ENCODE measurements around the gene STRIP2. TPM values are rescaled to one million over a fixed set of nuclear protein-coding genes. Genes with fewer than 3 reads are reported as not detected.
"Not testable (repeated sequence)": the region's sequence is repeated elsewhere in the genome, so short reads cannot be mapped to it uniquely, and the experiment has no call there.

STRIP2 gene
- total RNA-seq, 1 donor from 2014 or later: 2.3 TPM

- no peak for DNase-seq (ENCODE audit: low read depth in 2 of 2)
Measured at GRCh38 chr7:129453510-129454248, 19.4 kb downstream of the STRIP2 start.

DNA sequence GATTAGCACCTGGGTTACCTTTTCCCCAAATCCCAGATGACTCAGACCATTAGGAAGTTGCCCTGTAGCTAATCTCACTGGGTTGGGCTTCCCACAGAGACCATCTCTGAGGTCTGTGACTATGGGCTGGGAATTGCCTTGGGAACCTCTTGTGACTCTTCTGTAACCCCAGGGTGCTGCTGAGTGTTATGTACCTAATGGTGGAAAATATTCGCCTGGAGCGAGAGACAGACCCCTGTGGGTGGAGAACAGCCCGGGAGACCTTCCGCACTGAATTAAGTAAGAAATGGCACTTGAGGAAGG is 20.0 kb downstream of the STRIP2 start:
- DNase-seq (ENCODE audit: low read depth in 2 of 2): no peak

- DNase-seq (ENCODE audit: low read depth in 2 of 2): no peak
Measured at GRCh38 chr7:129456421-129456820, 22.2 kb downstream of the STRIP2 start.

- no peak for DNase-seq (ENCODE audit: low read depth in 2 of 2)
Measured at GRCh38 chr7:129457101-129457500, 22.9 kb downstream of the STRIP2 start.

DNA sequence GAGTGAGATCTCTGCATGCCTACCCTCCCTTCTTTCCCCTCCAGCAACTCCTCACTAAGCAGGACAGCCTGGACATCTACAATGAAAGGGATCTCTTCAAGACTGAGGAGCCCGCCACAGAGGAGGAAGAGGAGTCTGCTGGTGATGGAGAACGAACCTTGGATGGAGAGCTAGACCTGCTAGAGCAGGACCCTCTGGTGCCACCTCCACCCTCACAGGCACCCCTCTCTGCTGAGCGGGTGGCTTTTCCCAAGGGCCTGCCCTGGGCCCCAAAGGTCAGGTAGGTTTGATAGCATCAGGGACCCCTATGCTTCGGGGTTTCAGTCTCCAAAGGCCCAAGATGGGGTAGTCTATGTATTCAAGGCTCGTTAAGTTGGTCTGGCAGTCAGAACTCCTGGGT is 23.9 kb downstream of the STRIP2 start:
- no peak for DNase-seq (ENCODE audit: low read depth in 2 of 2)

- DNase-seq (ENCODE audit: low read depth in 2 of 2): no peak
Measured at GRCh38 chr7:129461809-129462208, 27.6 kb downstream of the STRIP2 start.

- no peak for DNase-seq (ENCODE audit: low read depth in 2 of 2)
Measured at GRCh38 chr7:129462420-129462819, 28.2 kb downstream of the STRIP2 start.

GRCh38 chr7:129464194-129464593 is 30.0 kb downstream of the STRIP2 start:
- no peak for DNase-seq (ENCODE audit: low read depth in 2 of 2)

DNA sequence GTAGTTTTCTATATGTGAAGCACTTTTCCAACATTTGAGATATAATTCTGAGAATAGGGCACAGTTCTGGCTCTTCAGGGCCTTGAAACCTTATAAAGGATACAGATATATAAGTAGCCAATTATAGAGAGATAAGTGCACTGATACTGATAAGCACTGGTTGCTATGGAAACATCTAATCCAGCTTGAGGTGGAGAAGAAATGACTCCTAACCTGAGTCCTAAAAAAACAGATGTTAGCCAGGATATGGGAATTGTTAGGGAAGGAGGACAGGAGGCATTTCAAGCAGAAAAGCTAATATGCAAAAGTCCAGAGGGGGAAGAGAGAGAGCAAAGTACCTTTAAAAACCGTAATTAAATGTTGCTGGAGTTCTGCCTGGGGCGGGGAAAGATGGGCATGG is 30.8 kb downstream of the STRIP2 start:
- DNase-seq (ENCODE audit: low read depth in 2 of 2): no peak

GRCh38 chr7:129466796-129467195 is 32.6 kb downstream of the STRIP2 start:
- DNase-seq (ENCODE audit: low read depth in 2 of 2): no peak

DNA sequence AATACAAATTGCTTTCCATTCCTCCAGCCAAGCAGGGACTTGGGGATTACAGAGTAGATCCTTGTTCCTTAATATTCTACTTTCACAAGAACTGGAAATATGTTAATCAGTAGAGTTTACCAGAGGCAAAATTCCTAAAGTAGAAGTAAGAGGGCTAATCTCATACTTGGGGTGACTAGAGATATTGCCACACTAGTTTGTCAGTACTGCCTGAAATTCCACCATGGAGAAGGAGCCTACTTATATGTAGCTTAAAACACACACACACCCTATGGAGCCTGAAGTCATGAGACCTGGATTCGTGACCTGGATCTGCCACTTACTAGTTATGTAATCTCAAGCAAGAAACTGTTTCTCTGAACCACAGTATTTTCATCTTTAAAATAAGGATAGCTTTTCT is 33.9 kb downstream of the STRIP2 start:
- no peak for DNase-seq (ENCODE audit: low read depth in 2 of 2)

DNA sequence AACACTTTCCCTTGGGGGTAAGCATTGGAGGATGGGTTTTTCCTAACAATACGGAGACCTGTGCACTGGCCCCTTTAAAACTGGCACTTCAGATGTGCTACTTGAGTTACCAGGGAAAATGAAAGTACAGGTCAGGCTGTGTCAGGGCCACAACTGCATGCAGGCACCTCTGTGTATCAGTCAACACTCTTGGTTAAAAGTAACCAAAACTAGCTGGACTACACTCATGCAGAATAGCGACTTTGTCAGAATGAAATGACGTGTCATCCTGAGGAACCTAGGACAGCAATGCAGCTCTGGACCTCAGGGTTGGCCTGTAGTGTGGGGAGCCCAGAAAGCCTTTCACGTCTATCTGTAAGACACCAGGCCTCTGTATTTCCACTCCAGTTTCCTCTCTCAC is 34.3 kb downstream of the STRIP2 start:
- DNase-seq (ENCODE audit: low read depth in 2 of 2): no peak

DNA sequence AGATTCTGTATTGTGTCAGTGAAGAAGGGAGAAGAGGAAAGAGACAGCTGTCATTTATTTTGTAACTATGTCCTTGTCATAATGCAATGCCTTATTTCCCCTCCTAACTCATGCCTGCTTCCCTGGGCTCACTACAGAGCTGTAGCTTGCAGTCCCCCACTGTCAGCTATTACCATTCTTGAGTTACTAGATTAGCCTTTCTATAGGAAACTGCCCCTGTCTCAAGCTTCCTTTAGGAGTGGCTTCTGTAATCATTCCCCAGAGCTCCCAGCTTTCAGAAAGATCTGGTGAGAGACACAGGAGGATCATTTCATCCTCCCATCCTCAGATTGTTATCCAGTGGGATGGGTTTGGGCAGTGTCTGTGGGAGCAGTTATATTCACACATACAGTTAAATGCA is 35.7 kb downstream of the STRIP2 start:
- DNase-seq (ENCODE audit: low read depth in 2 of 2): no peak

GRCh38 chr7:129470411-129470810 is 36.2 kb downstream of the STRIP2 start:
- DNase-seq (ENCODE audit: low read depth in 2 of 2): no peak

GRCh38 chr7:129471402-129471827 is 37.2 kb downstream of the STRIP2 start:
- no peak for DNase-seq (ENCODE audit: low read depth in 2 of 2)

- DNase-seq (ENCODE audit: low read depth in 2 of 2): not testable (repeated sequence)
Measured at GRCh38 chr7:129475931-129476330, 41.7 kb downstream of the STRIP2 start.

- not testable (repeated sequence) for DNase-seq (ENCODE audit: low read depth in 2 of 2)
Measured at GRCh38 chr7:129476398-129476797, 42.2 kb downstream of the STRIP2 start.

DNA sequence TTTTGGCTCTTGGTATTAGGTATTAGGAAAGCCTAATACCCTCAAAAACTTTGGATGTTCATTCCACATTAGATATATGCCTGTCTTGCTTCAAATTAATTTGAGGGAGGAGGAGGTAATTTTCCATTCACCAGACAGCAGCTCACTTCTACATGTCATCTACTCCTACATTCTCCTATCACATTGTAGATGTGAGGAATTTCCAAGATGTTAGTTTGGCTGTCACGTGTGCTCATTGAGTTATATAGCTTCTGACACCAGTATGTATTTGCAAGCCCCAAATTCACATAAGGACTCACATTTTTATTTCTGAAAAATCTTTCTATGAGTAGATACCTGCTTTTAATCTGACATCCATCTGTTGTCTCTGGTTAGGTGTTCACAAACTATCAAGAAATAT is 45.6 kb downstream of the STRIP2 start:
- no peak for DNase-seq (ENCODE audit: low read depth in 2 of 2)

- no peak for DNase-seq (ENCODE audit: low read depth in 2 of 2)
Measured at GRCh38 chr7:129480674-129481363, 46.6 kb downstream of the STRIP2 start.

DNA sequence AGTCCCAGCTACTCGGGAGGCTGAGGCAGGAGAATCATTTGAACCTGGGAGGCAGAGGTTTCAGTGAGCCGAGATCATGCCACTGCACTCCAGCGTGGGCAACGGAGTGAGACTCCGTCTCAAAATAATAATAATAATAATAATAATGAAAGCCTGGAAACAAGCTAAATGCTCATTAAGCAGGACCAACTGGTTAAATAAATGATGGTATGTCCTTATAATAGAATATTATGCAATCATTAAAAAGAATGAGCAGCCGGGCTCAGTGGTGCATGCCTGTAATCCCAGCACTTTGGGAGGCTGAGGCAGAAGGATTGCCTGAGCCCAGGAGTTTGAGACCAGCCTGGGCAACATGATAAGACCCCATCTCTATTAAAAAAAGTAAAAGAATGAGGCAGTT is 47.1 kb downstream of the STRIP2 start:
- not testable (repeated sequence) for DNase-seq (ENCODE audit: low read depth in 2 of 2)

DNA sequence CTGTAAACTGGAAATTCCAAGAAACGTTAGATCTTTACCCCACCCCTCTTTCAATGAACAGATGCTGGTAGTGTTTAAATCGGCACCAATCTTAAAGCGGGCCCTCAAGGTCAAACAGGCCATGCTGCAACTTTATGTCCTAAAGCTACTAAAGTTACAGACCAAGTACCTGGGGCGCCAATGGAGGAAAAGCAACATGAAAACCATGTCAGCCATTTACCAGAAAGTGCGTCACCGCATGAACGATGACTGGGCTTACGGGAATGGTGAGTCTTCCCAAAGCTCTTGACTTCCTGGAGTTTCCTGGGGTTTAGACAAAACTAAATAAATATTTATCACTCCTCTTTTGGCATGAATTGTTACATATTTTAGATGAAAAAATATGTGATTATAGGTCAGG is 48.5 kb downstream of the STRIP2 start:
- no peak for DNase-seq (ENCODE audit: low read depth in 2 of 2)

GRCh38 chr7:129489491-129489890 is 55.3 kb downstream of the STRIP2 start:
- DNase-seq (ENCODE audit: low read depth in 2 of 2): no peak

- no peak for DNase-seq (ENCODE audit: low read depth in 2 of 2)
Measured at GRCh38 chr7:129492391-129492790, 58.2 kb downstream of the STRIP2 start.

Measured in dermis microvascular lymphatic vessel endothelial cell (primary cell).